ENCODE results near the gene EIF4G2. TPM values are rescaled to one million over a fixed set of nuclear protein-coding genes. Genes with fewer than 3 reads are reported as not detected.

Gene EIF4G2
- total and polyA plus RNA-seq, 2 experiments from 2014 or later, result 358 to 788 TPM

DNA sequence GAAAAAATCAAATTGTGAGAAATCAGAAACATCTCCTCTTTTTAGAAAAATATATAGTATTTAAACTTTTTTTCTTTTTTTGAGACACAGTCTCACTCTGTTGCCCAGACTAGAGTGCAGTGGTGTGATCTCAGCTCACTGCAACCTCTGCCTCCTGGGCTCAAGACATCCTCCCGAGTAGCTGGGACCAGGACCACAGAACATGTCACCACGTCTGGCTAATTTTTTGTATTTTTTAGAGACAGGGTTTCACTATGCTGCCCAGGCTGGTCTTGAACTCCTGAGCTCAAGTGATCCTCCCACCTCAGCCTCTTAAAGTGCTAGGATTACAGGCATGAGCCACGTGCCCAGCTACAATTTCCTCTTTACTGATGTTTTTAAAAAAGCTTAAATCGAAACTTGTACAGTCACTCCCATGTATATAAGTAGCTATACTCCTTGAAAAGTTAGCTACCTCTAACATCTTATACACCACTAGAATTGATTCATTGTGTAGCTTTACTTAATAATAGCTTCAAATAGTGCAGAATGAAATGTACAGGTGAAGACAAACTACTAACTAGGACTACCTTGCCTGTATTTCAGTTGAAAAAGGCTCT lies 10.3 kb downstream of the EIF4G2 start:
- ATAC-seq (no peak), DNase-seq (ENCODE audit: low spot score) (no peak)
- H3K27ac Mint-ChIP-seq, result no peak overlapping the region

More for the DNA sequence above, 10.3 kb downstream of the EIF4G2 start:
- Histone ChIP-seq H3F3A (replicated peaks; ENCODE audit: low read depth) (peaks cover 66% of the 10 kb centered on the region), H4K20me1 (replicated peaks; ENCODE audit: insufficient read depth) (peaks cover 40% of the 10 kb centered on the region), H3K9me2 (ENCODE audit: insufficient read depth) (no peaks in the 10 kb centered on the region), H3K27ac (ENCODE audit: low read depth) (0 out of 2 replicates have a peak overlapping the region, but pooled peaks have one; percentile 20), H3K4me3 (no peak overlapping the region), H3K36me3 (ENCODE audit: insufficient read depth) (peaks cover 64% of the 10 kb centered on the region), H2AFZ (no peak overlapping the region), H3K4me1 (ENCODE audit: insufficient read depth) (no peaks in the 10 kb centered on the region), H3K4me2 (no peak overlapping the region), H3K27me3 (ENCODE audit: insufficient read depth) (no peaks in the 10 kb centered on the region), H3K79me2 (replicated peaks; ENCODE audit: insufficient read depth) (no peaks in the 10 kb centered on the region)
- Mint-ChIP-seq H3K4me1 (no peaks in the 10 kb centered on the region), H3K27me3 (ENCODE audit: insufficient read depth, low read depth, poor library complexity) (peaks cover 4% of the 10 kb centered on the region), H3K9me3 (no peaks in the 10 kb centered on the region; the same call in 2 of the 3 replicates), H3K36me3 (ENCODE audit: low read depth) (peaks cover 77% of the 10 kb centered on the region), H3K4me3 (no peak overlapping the region)
- no peak for TF ChIP-seq STAT1 (IDR thresholded peaks at IDR 0.05; ENCODE audit: unreplicated experiment)
- TF ChIP-seq, protein P1, sequence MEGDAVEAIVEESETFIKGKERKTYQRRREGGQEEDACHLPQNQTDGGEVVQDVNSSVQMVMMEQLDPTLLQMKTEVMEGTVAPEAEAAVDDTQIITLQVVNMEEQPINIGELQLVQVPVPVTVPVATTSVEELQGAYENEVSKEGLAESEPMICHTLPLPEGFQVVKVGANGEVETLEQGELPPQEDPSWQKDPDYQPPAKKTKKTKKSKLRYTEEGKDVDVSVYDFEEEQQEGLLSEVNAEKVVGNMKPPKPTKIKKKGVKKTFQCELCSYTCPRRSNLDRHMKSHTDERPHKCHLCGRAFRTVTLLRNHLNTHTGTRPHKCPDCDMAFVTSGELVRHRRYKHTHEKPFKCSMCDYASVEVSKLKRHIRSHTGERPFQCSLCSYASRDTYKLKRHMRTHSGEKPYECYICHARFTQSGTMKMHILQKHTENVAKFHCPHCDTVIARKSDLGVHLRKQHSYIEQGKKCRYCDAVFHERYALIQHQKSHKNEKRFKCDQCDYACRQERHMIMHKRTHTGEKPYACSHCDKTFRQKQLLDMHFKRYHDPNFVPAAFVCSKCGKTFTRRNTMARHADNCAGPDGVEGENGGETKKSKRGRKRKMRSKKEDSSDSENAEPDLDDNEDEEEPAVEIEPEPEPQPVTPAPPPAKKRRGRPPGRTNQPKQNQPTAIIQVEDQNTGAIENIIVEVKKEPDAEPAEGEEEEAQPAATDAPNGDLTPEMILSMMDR (conservative IDR thresholded peaks at IDR 0.05; ENCODE audit: low read depth in 2 of 2), result no peak
- no peak for TF ChIP-seq POLR2AphosphoS5 (IDR thresholded peaks at IDR 0.05; ENCODE audit: low read depth)
- TF ChIP-seq, protein P2, sequence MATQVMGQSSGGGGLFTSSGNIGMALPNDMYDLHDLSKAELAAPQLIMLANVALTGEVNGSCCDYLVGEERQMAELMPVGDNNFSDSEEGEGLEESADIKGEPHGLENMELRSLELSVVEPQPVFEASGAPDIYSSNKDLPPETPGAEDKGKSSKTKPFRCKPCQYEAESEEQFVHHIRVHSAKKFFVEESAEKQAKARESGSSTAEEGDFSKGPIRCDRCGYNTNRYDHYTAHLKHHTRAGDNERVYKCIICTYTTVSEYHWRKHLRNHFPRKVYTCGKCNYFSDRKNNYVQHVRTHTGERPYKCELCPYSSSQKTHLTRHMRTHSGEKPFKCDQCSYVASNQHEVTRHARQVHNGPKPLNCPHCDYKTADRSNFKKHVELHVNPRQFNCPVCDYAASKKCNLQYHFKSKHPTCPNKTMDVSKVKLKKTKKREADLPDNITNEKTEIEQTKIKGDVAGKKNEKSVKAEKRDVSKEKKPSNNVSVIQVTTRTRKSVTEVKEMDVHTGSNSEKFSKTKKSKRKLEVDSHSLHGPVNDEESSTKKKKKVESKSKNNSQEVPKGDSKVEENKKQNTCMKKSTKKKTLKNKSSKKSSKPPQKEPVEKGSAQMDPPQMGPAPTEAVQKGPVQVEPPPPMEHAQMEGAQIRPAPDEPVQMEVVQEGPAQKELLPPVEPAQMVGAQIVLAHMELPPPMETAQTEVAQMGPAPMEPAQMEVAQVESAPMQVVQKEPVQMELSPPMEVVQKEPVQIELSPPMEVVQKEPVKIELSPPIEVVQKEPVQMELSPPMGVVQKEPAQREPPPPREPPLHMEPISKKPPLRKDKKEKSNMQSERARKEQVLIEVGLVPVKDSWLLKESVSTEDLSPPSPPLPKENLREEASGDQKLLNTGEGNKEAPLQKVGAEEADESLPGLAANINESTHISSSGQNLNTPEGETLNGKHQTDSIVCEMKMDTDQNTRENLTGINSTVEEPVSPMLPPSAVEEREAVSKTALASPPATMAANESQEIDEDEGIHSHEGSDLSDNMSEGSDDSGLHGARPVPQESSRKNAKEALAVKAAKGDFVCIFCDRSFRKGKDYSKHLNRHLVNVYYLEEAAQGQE (IDR thresholded peaks at IDR 0.05; ENCODE audit: unreplicated experiment), result no peak
- TF ChIP-seq NANOG (IDR thresholded peaks at IDR 0.05; ENCODE audit: borderline replicate concordance), result no peak
- TF ChIP-seq EZH2 (IDR thresholded peaks at IDR 0.05; ENCODE audit: low read depth, unreplicated experiment), result no peak
- TF ChIP-seq, protein P3, sequence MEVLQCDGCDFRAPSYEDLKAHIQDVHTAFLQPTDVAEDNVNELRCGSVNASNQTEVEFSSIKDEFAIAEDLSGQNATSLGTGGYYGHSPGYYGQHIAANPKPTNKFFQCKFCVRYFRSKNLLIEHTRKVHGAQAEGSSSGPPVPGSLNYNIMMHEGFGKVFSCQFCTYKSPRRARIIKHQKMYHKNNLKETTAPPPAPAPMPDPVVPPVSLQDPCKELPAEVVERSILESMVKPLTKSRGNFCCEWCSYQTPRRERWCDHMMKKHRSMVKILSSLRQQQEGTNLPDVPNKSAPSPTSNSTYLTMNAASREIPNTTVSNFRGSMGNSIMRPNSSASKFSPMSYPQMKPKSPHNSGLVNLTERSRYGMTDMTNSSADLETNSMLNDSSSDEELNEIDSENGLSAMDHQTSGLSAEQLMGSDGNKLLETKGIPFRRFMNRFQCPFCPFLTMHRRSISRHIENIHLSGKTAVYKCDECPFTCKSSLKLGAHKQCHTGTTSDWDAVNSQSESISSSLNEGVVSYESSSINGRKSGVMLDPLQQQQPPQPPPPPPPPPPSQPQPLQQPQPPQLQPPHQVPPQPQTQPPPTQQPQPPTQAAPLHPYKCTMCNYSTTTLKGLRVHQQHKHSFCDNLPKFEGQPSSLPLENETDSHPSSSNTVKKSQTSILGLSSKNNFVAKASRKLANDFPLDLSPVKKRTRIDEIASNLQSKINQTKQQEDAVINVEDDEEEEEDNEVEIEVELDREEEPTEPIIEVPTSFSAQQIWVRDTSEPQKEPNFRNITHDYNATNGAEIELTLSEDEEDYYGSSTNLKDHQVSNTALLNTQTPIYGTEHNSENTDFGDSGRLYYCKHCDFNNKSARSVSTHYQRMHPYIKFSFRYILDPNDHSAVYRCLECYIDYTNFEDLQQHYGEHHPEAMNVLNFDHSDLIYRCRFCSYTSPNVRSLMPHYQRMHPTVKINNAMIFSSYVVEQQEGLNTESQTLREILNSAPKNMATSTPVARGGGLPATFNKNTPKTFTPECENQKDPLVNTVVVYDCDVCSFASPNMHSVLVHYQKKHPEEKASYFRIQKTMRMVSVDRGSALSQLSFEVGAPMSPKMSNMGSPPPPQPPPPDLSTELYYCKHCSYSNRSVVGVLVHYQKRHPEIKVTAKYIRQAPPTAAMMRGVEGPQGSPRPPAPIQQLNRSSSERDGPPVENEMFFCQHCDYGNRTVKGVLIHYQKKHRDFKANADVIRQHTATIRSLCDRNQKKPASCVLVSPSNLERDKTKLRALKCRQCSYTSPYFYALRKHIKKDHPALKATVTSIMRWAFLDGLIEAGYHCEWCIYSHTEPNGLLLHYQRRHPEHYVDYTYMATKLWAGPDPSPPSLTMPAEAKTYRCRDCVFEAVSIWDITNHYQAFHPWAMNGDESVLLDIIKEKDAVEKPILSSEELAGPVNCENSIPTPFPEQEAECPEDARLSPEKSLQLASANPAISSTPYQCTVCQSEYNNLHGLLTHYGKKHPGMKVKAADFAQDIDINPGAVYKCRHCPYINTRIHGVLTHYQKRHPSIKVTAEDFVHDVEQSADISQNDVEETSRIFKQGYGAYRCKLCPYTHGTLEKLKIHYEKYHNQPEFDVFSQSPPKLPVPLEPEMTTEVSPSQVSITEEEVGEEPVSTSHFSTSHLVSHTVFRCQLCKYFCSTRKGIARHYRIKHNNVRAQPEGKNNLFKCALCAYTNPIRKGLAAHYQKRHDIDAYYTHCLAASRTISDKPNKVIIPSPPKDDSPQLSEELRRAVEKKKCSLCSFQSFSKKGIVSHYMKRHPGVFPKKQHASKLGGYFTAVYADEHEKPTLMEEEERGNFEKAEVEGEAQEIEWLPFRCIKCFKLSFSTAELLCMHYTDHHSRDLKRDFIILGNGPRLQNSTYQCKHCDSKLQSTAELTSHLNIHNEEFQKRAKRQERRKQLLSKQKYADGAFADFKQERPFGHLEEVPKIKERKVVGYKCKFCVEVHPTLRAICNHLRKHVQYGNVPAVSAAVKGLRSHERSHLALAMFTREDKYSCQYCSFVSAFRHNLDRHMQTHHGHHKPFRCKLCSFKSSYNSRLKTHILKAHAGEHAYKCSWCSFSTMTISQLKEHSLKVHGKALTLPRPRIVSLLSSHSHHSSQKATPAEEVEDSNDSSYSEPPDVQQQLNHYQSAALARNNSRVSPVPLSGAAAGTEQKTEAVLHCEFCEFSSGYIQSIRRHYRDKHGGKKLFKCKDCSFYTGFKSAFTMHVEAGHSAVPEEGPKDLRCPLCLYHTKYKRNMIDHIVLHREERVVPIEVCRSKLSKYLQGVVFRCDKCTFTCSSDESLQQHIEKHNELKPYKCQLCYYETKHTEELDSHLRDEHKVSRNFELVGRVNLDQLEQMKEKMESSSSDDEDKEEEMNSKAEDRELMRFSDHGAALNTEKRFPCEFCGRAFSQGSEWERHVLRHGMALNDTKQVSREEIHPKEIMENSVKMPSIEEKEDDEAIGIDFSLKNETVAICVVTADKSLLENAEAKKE (CRISPR knock-in tag; IDR thresholded peaks at IDR 0.05), result no peak
- no peak for TF ChIP-seq ZNF114 (CRISPR knock-in tag; IDR thresholded peaks at IDR 0.05)
- TF ChIP-seq ZNF331 (CRISPR knock-in tag; IDR thresholded peaks at IDR 0.05; ENCODE audit: low read depth), result no peak
- TF ChIP-seq EZH2phosphoT487 (IDR thresholded peaks at IDR 0.05; ENCODE audit: unreplicated experiment), result no peak
- no peak for TF ChIP-seq JUNB (IDR thresholded peaks at IDR 0.05; ENCODE audit: unreplicated experiment)
- TF ChIP-seq, protein P4, sequence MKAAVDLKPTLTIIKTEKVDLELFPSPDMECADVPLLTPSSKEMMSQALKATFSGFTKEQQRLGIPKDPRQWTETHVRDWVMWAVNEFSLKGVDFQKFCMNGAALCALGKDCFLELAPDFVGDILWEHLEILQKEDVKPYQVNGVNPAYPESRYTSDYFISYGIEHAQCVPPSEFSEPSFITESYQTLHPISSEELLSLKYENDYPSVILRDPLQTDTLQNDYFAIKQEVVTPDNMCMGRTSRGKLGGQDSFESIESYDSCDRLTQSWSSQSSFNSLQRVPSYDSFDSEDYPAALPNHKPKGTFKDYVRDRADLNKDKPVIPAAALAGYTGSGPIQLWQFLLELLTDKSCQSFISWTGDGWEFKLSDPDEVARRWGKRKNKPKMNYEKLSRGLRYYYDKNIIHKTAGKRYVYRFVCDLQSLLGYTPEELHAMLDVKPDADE (IDR thresholded peaks at IDR 0.05), result no peak

Measured in GM23338 (cell line).